ENCODE measurements around the gene BANK1. TPM values are rescaled to one million over a fixed set of nuclear protein-coding genes. Genes with fewer than 3 reads are reported as not detected.

BANK1 gene
- total and polyA plus RNA-seq, 2 of the 8 experiments (the other 6 are each of a cell fraction or from before 2014, with no cell fraction given): 0.59 to 0.93 TPM

- TF ChIP-seq, protein P1, sequence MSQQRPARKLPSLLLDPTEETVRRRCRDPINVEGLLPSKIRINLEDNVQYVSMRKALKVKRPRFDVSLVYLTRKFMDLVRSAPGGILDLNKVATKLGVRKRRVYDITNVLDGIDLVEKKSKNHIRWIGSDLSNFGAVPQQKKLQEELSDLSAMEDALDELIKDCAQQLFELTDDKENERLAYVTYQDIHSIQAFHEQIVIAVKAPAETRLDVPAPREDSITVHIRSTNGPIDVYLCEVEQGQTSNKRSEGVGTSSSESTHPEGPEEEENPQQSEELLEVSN (IDR thresholded peaks at IDR 0.05): no peak
- TF ChIP-seq SIN3A (conservative IDR thresholded peaks at IDR 0.05 in 1 of 2, IDR thresholded peaks at IDR 0.05 in 1 of 2; ENCODE audit: low read depth in 1 of 2, low read length in 2 of 2): no peak
- TF ChIP-seq BCL11A (IDR thresholded peaks at IDR 0.05; ENCODE audit: low read depth in 2 of 2, low read length in 2 of 2): no peak
- TF ChIP-seq SIRT6 (IDR thresholded peaks at IDR 0.05; ENCODE audit: low read length): no peak
- TF ChIP-seq CTBP2 (IDR thresholded peaks at IDR 0.05; ENCODE audit: borderline replicate concordance, insufficient read depth, insufficient read length, low read length): no peak
Observed at GRCh38 chr4:102064747-102065442, 274.4 kb downstream of the BANK1 start (continued).
